K562 (cell line): Measurements from ENCODE around the gene PYCR2. TPM values are rescaled to one million over a fixed set of nuclear protein-coding genes. Genes with fewer than 3 reads are reported as not detected.

ENCODE experiments used
- BRD9 ChIP-seq: fragments of 450-650 bp; IDR thresholded peaks from 2 replicates; pipeline ENCODE4 v1.6.1; 2018; ENCODE audit warnings: low read depth; ENCODE audit not compliant: partially characterized antibody
- E2F3 ChIP-seq: fragments of 250-450 bp; sonication (Bioruptor Pico); IDR thresholded peaks from 2 replicates; pipeline ENCODE4 v1.4.0; 2020; ENCODE audit warnings: mild to moderate bottlenecking
- ELF2 ChIP-seq: fragments of 250-450 bp; sonication (Bioruptor Pico); IDR thresholded peaks from 2 replicates; pipeline ENCODE4 v1.5.0; 2021; ENCODE audit warnings: mild to moderate bottlenecking
- FUS ChIP-seq: fragments of 200-400 bp; formaldehyde crosslinking; optimal IDR thresholded peaks from 2 replicates; pipeline ENCODE3; 2017; ENCODE audit warnings: low read depth, low read length
- HNRNPL ChIP-seq: fragments of 200-400 bp; formaldehyde crosslinking; IDR thresholded peaks from 2 replicates; pipeline ENCODE4 v1.6.1; 2017; ENCODE audit warnings: low read depth, mild to moderate bottlenecking, low read length
- HSF4 ChIP-seq: fragments of 250-450 bp; sonication (Bioruptor Pico); IDR thresholded peaks from 2 replicates; pipeline ENCODE4 v2.1.2; 2022; ENCODE audit warnings: mild to moderate bottlenecking, moderate library complexity, borderline replicate concordance
- JUN ChIP-seq, 2 experiments: sonication (generic) in 1 of 2; formaldehyde crosslinking in 1 of 2; IDR thresholded peaks; 2 replicates each; pipeline versions ENCODE4 v1.6.1 to v1.8.0; 2012 to 2022; ENCODE audit warnings: borderline replicate concordance in 2 of 2, mild to moderate bottlenecking in 2 of 2, improper control_type of control experiment in 1 of 2, low read depth in 1 of 2, low read length in 1 of 2, missing genetic modification reagents in 1 of 2
- L3MBTL2 ChIP-seq: fragments of 450-650 bp; IDR thresholded peaks from 2 replicates; pipeline ENCODE4 v1.6.1; 2016; ENCODE audit warnings: mild to moderate bottlenecking, moderate library complexity
- MCM2 ChIP-seq: fragments of 450-650 bp; IDR thresholded peaks from 2 replicates; pipeline ENCODE4 v1.6.1; 2017; ENCODE audit warnings: low read depth, mild to moderate bottlenecking
- NELFE ChIP-seq: IDR thresholded peaks from 2 replicates; pipeline ENCODE4 v1.6.1; 2011; ENCODE audit warnings: mild to moderate bottlenecking; ENCODE audit not compliant: insufficient read depth, insufficient read length
- NONO ChIP-seq, 2 experiments: fragments of 200-400 bp in 1 of 2; fragments of 450-650 bp in 1 of 2; formaldehyde crosslinking in 1 of 2; IDR thresholded peaks; 2 replicates each; pipeline ENCODE4 v1.6.1; 2017; ENCODE audit warnings: low read depth in 2 of 2, mild to moderate bottlenecking in 2 of 2, moderate library complexity in 2 of 2, low read length in 1 of 2
- NR2F6 ChIP-seq: fragments of 450-650 bp; formaldehyde crosslinking; IDR thresholded peaks from 2 replicates; pipeline ENCODE4 v1.4.0; 2020; ENCODE audit warnings: mild to moderate bottlenecking
- POLR2A ChIP-seq: fragments of 450-650 bp; conservative IDR thresholded peaks from 2 replicates; pipeline ENCODE4 v1.6.1; 2016
- POLR2H ChIP-seq: IDR thresholded peaks from 2 replicates; pipeline ENCODE4 v1.6.1; 2016; ENCODE audit warnings: missing genetic modification characterization, low read depth, mild to moderate bottlenecking, control low read depth, missing compliant biosample characterization, moderate library complexity
- WHSC1 ChIP-seq: IDR thresholded peaks from one replicate; pipeline ENCODE4 v1.6.1; 2012; ENCODE audit warnings: low read length, control low read depth, inconsistent platforms
- ZNF124 ChIP-seq: sonication (generic); formaldehyde crosslinking; IDR thresholded peaks from 2 replicates; pipeline ENCODE4 v1.8.1; 2022; ENCODE audit warnings: missing genetic modification reagents
- ZNF197 ChIP-seq: fragments of 200-800 bp; sonication (Bioruptor generic); IDR thresholded peaks from 2 replicates; pipeline ENCODE4 v1.6.1; 2016; ENCODE audit warnings: low read depth, missing genetic modification characterization, missing compliant biosample characterization
- ZNF347 ChIP-seq: fragments of 450-650 bp; formaldehyde crosslinking; IDR thresholded peaks from 2 replicates; pipeline ENCODE4 v1.4.0; 2020; ENCODE audit warnings: low read depth, mild to moderate bottlenecking, moderate library complexity
- ZNF431 ChIP-seq: sonication (generic); formaldehyde crosslinking; IDR thresholded peaks from 2 replicates; pipeline ENCODE4 v1.8.0; 2022; ENCODE audit warnings: mild to moderate bottlenecking, missing genetic modification reagents
- ZNF589 ChIP-seq: fragments of 200-800 bp; sonication (Bioruptor generic); IDR thresholded peaks from 2 replicates; pipeline ENCODE4 v1.6.1; 2016; ENCODE audit warnings: low read depth, missing genetic modification characterization, missing compliant biosample characterization
- ZNF644 ChIP-seq: fragments of 200-800 bp; sonication (Bioruptor generic); IDR thresholded peaks from 2 replicates; pipeline ENCODE4 v1.6.1; 2016; ENCODE audit warnings: low read depth, missing genetic modification characterization, missing compliant biosample characterization
- ZNF764 ChIP-seq: fragments of 250-450 bp; sonication (Bioruptor Pico); IDR thresholded peaks from 2 replicates; pipeline ENCODE4 v1.4.0; 2020; ENCODE audit warnings: low read depth, mild to moderate bottlenecking, moderate library complexity
- polyA plus RNA-seq, 8 experiments: library from polyadenylated mRNA; depleted of rRNA in 4 of 8; stranded (reverse) in 5 of 8; unstranded in 3 of 8; fragments of >200 nt; fragmentation: Nextera tagmentation in 2 of 8; fragmentation: Illumina TruSeq in 1 of 8; extraction: Ambion mirVana in 2 of 8; extraction: Trizol in 1 of 8; gene quantifications; 2 replicates each; pipeline versions ENCODE4 v1.2.1 to v1.2.3, GENCODE V29; 2011 to 2014; ENCODE audit warnings: inconsistent platforms in 1 of 8, missing spikeins in 1 of 8
- total RNA-seq, 7 experiments: library from RNA; depleted of rRNA in 6 of 7; stranded (reverse); fragments of >200 nt in 6 of 7; fragmentation: Illumina TruSeq in 2 of 7; extraction: Trizol in 2 of 7; gene quantifications; 2 replicates each; pipeline versions ENCODE4 v1.2.1 to v1.2.3, GENCODE V29; 2011 to 2021; ENCODE audit warnings: low replicate concordance in 1 of 7
- TF ChIP-seq, protein P1 (sequence below): fragments of 250-450 bp; sonication (Bioruptor Pico); IDR thresholded peaks from 2 replicates; pipeline ENCODE4 v1.6.1; 2021; ENCODE audit warnings: mild to moderate bottlenecking
- TF ChIP-seq, protein P2 (sequence below): sonication (generic); formaldehyde crosslinking; IDR thresholded peaks from 2 replicates; pipeline ENCODE4 v1.8.1; 2022; ENCODE audit warnings: missing genetic modification reagents
- TF ChIP-seq, protein P3 (sequence below): sonication (generic); formaldehyde crosslinking; IDR thresholded peaks from 2 replicates; pipeline ENCODE4 v1.8.0; 2022; ENCODE audit warnings: mild to moderate bottlenecking, missing genetic modification reagents
- TF ChIP-seq, protein P4 (sequence below): fragments of 450-650 bp; IDR thresholded peaks from 2 replicates; pipeline ENCODE4 v1.6.1; 2016; ENCODE audit warnings: antibody characterized with exemption

PYCR2 gene
- total and polyA plus RNA-seq, 9 of the 15 experiments (the other 6 are each of a cell fraction or from before 2014, with no cell fraction given) = 5.5 to 219 (median 127) TPM

DNA sequence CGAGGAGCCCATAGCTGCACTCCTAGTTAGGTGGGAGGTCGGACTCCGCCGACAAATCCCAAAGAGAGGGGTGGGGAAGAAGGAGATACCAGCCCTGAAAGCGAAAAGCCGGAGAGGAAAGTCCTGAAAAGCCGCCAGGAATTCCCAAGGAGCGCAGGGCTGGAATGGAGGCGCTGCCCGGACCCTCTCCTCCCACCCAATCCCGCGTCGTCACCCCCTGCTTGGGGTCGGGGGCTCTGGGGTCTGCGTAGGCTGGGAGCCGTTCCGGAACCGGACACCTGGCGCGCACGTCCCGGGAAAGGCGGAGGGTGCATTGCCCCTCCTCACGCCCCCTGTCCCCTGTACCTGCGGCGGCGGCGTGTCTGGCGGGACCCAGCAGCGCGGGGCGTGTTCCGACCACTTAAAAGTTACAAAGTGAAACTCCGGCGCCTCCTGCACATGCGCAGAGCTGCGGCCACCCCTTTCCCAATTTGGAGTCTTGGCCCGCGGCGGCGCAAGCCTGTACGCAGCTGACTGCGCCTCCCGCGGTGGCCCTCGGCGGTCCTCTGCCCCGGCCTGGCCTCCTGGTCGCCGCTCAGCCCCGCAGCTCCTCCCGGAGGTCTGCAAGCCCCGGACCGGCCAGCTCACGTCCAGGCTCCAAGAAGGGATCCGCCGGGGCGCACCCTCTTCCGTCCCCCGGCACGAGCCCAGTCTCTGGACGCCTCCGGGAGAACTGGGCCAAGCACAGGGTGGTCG lies 41.9 kb downstream of the PYCR2 start, which contains the start of gene TMEM63A (continued):
- TF ChIP-seq JUN (IDR thresholded peaks at IDR 0.05; ENCODE audit: borderline replicate concordance, low read depth, low read length) (no peak), JUN (CRISPR knock-in tag; IDR thresholded peaks at IDR 0.05; ENCODE audit: borderline replicate concordance) (peak; percentile 93; the same call in 1 of the 2 replicates), ZNF197 (CRISPR knock-in tag) (no peak), ELF2 (CRISPR knock-in tag) (peak; percentile 48; the same call in 1 of the 2 replicates), ZNF644 (no peak), ZNF589 (CRISPR knock-in tag) (no peak), L3MBTL2 (peak; percentile 57; the same call in 1 of the 2 replicates), MCM2 (no peak), ZNF347 (CRISPR knock-in tag) (no peak), FUS (no peak), NR2F6 (no peak), HNRNPL (no peak), BRD9 (peak; percentile 13), POLR2A (peak; percentile 87), ZNF764 (CRISPR knock-in tag) (no peak), NONO (IDR thresholded peaks at IDR 0.05; ENCODE audit: low read depth in 2 of 2, low read length in 1 of 2) (peak in 1 of 2 experiments; percentile 59; a peak in 1 of 4 replicates), POLR2H (tag) (no peak; the same call in none of the 2 replicates), E2F3 (0 out of 2 replicates have a peak, but pooled peaks have one; percentile 2), WHSC1 (no peak), ZNF431 (CRISPR knock-in tag) (no peak), NELFE (no peak), HSF4 (CRISPR knock-in tag) (no peak), ZNF124 (CRISPR knock-in tag) (no peak)
- TF ChIP-seq, protein P1, sequence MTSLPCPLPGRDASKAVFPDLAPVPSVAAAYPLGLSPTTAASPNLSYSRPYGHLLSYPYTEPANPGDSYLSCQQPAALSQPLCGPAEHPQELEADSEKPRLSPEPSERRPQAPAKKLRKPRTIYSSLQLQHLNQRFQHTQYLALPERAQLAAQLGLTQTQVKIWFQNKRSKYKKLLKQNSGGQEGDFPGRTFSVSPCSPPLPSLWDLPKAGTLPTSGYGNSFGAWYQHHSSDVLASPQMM (CRISPR knock-in tag) = no peak
- TF ChIP-seq, protein P2, sequence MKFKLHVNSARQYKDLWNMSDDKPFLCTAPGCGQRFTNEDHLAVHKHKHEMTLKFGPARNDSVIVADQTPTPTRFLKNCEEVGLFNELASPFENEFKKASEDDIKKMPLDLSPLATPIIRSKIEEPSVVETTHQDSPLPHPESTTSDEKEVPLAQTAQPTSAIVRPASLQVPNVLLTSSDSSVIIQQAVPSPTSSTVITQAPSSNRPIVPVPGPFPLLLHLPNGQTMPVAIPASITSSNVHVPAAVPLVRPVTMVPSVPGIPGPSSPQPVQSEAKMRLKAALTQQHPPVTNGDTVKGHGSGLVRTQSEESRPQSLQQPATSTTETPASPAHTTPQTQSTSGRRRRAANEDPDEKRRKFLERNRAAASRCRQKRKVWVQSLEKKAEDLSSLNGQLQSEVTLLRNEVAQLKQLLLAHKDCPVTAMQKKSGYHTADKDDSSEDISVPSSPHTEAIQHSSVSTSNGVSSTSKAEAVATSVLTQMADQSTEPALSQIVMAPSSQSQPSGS (CRISPR knock-in tag) = no peak
- TF ChIP-seq, protein P3, sequence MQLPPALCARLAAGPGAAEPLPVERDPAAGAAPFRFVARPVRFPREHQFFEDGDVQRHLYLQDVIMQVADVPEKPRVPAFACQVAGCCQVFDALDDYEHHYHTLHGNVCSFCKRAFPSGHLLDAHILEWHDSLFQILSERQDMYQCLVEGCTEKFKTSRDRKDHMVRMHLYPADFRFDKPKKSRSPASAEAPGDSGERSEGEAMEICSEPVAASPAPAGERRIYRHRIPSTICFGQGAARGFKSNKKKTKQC (CRISPR knock-in tag) = peak; percentile 3; the same call in 1 of the 2 replicates
- TF ChIP-seq, protein P4, sequence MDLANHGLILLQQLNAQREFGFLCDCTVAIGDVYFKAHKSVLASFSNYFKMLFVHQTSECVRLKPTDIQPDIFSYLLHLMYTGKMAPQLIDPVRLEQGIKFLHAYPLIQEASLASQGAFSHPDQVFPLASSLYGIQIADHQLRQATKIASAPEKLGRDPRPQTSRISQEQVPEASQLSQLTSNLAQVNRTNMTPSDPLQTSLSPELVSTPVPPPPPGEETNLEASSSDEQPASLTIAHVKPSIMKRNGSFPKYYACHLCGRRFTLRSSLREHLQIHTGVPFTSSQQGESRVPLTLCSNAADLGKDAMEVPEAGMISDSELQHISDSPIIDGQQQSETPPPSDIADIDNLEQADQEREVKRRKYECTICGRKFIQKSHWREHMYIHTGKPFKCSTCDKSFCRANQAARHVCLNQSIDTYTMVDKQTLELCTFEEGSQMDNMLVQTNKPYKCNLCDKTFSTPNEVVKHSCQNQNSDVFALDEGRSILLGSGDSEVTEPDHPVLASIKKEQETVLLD = peak; percentile 92
